Activated T-cell treated with anti-CD3 and anti-CD28 coated beads, Interleukin-2, amount 50 U/mL, for 4 hours (primary cell): ENCODE results near the gene KCNJ3. TPM values are rescaled to one million over a fixed set of nuclear protein-coding genes. Genes with fewer than 3 reads are reported as not detected.

Source experiments
- ATAC-seq, 2 donors: fragments of 200-7000 bp; cut with Tn5 transposase; one replicate each; pipeline ENCODE4 v1.10.0; 2021
- DNase-seq: peaks from one replicate; pipeline ENCODE4 v3.0.0-alpha.2; 2020
- H3K27me3 Mint-ChIP-seq: one replicate; pipeline ENCODE4 v1.8.0; 2021; ENCODE audit warnings: low read depth, mixed read lengths
- H3K36me3 Mint-ChIP-seq: one replicate; pipeline ENCODE4 v1.8.0; 2022; ENCODE audit warnings: mixed read lengths; ENCODE audit not compliant: insufficient read depth
- H3K4me1 Mint-ChIP-seq: one replicate; pipeline ENCODE4 v1.8.0; 2021; ENCODE audit warnings: low read depth, mixed read lengths
- H3K4me3 Mint-ChIP-seq: one replicate; pipeline ENCODE4 v1.8.0; 2021; ENCODE audit warnings: mild to moderate bottlenecking, moderate library complexity, mixed read lengths
- H3K9me3 Mint-ChIP-seq: one replicate; pipeline ENCODE4 v1.8.0; 2021; ENCODE audit warnings: mixed read lengths
- total RNA-seq, 3 donors: library from RNA; stranded (reverse); gene quantifications; one replicate each; pipeline ENCODE4 v1.2.1, GENCODE V29; 2021

The KCNJ3 gene, protein sequence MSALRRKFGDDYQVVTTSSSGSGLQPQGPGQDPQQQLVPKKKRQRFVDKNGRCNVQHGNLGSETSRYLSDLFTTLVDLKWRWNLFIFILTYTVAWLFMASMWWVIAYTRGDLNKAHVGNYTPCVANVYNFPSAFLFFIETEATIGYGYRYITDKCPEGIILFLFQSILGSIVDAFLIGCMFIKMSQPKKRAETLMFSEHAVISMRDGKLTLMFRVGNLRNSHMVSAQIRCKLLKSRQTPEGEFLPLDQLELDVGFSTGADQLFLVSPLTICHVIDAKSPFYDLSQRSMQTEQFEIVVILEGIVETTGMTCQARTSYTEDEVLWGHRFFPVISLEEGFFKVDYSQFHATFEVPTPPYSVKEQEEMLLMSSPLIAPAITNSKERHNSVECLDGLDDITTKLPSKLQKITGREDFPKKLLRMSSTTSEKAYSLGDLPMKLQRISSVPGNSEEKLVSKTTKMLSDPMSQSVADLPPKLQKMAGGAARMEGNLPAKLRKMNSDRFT
- total RNA-seq: not detected

DNA sequence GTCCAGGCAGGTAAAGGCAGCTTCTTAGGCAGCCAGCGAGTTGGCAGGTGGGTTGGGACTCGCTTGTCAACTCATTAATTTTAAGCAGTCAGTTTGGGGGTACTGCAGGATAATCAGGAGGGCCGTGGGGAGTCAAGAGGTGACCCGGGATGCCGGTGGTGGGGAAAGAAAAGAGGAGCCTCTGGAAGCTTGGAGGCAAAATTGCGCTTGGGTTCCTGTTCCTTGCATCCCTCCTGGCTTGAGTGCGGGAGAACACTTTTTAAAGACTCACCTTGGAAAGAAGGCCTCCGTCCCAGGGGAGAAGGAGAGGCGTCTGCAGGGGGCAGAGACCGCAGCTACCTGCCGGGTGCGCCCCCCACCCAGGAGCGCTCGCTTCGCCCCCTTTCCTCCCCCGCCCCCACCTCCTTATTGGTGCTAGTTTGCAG is at the start of gene KCNJ3:
TSS of gene KCNJ3 (plus strand) at position 400 of the 425 bp plus-strand sequence. CDS start 81 bp downstream, outside the sequence.
- no peak for DNase-seq
- no peaks in the 10 kb centered on the region for H3K9me3 Mint-ChIP-seq
- no peak within 1 kb of the TSS for H3K4me3 Mint-ChIP-seq
- ATAC-seq: no peak
- H3K4me1 Mint-ChIP-seq: peaks cover 3% of the 10 kb centered on the region
- peaks cover 33% of the 10 kb centered on the region for H3K27me3 Mint-ChIP-seq
- no peaks in the 10 kb centered on the region for H3K36me3 Mint-ChIP-seq

DNA sequence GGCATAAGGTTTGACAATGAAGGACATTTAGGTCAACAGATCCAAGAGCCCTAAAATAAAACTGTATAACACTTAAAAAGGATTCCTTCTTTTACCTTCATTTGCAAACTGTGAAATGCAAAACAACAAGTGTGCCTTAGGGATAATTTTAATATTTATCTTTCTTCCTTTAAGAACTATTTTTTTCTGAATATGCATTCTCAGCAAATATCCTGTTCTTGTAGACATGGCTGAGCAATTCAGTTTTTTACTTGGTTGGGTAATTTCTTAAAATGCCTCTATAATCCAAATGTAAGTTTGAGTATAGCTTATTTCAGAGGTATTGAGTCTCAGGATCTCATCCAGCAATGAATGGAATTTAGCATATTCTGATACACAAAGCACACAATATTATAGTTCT is 43.0 kb upstream of the KCNJ3 start:
- Mint-ChIP-seq H3K4me1 (no peaks in the 10 kb centered on the region), H3K36me3 (no peaks in the 10 kb centered on the region), H3K4me3 (no peak overlapping the region), H3K27me3 (no peaks in the 10 kb centered on the region), H3K9me3 (no peaks in the 10 kb centered on the region)
- ATAC-seq: no peak
- DNase-seq: no peak

DNA sequence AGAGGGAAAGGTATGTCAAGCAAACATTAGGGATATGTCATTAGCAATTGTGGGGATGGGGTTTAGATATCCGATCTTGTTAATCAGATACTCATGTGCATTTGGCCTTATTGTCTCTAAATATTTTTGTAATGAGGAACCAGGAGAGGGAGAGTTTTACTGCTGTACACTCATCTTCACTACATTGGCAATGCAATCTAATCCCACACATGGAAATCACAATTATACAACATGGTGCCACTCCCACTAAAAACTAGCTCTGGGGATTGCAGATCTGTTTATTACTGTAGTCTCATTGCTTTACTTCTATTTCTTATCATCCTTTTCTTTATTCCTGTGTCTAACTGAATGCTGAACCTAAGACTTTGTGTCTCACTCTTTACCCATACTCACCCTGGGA is 39.6 kb upstream of the KCNJ3 start:
- H3K4me1 Mint-ChIP-seq: no peaks in the 10 kb centered on the region
- ATAC-seq (no peak), DNase-seq (no peak)
- H3K9me3 Mint-ChIP-seq: peaks cover 4% of the 10 kb centered on the region
- H3K4me3 Mint-ChIP-seq: no peak overlapping the region
- no peaks in the 10 kb centered on the region for H3K36me3 Mint-ChIP-seq
- H3K27me3 Mint-ChIP-seq: no peaks in the 10 kb centered on the region

DNA sequence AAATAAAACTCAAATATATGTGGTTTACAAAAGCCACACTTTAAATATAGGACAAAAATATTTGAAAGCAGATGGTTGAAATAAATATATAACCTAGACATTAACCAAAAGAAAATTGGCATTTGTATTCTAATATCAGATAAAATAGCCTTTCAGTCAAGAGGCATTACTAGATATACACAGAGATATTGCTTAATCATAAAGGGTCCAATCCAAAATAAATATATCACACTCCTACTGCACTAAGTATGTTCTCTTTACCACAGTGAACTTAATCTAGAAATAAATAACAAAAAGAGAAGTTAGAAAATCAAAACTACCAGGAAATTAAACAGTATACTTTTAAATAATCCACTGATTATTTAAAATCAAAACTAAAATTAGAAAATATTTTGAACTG is 34.2 kb upstream of the KCNJ3 start:
- Mint-ChIP-seq H3K4me1 (no peaks in the 10 kb centered on the region), H3K36me3 (no peaks in the 10 kb centered on the region), H3K4me3 (no peak overlapping the region), H3K9me3 (peaks cover 4% of the 10 kb centered on the region), H3K27me3 (no peaks in the 10 kb centered on the region)
- DNase-seq (no peak), ATAC-seq (no peak)

DNA sequence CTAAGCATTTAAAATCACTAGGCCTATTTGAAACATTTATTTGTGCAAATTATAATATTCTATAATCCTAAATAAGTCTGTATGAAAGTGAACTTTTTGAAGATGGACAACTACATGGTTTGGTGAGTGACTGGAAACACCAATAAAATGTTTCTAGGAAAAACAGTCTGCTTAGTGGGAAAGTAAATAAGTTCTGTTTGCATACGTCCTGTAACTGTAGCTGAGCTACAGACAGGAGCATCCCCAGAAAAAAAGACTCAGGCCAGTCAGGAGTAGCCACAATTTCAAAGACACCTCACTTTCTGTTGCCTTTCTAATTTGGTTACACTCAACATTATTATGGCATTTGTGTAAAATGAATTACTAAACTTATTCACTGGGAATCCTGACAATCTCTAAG is 28.4 kb upstream of the KCNJ3 start:
- ATAC-seq (no peak), DNase-seq (no peak)
- H3K4me1 Mint-ChIP-seq: no peaks in the 10 kb centered on the region
- no peaks in the 10 kb centered on the region for H3K36me3 Mint-ChIP-seq
- H3K4me3 Mint-ChIP-seq: no peak overlapping the region
- H3K27me3 Mint-ChIP-seq: no peaks in the 10 kb centered on the region
- H3K9me3 Mint-ChIP-seq: no peaks in the 10 kb centered on the region

DNA sequence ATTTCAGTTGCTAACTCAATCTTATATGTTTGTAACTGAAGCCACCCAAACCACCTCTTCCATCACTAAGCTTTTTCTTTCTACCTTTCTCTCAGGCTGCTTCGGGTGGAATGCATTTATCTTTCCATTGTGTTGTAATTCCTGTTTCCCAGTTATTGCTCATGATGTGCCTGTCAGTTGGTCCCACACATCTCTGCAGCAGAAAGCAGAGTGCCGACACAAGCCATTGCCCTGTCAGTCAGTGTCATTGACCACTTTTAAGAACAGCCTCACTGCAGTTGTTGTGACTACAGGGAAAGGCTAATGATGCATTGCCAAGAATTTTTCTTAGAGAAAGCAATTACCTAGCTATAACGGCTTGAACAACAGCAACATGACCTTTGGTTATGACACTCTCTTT is 24.8 kb upstream of the KCNJ3 start:
- Mint-ChIP-seq H3K27me3 (no peaks in the 10 kb centered on the region), H3K9me3 (no peaks in the 10 kb centered on the region), H3K4me1 (no peaks in the 10 kb centered on the region), H3K4me3 (no peak overlapping the region), H3K36me3 (no peaks in the 10 kb centered on the region)
- DNase-seq (no peak), ATAC-seq (no peak)

DNA sequence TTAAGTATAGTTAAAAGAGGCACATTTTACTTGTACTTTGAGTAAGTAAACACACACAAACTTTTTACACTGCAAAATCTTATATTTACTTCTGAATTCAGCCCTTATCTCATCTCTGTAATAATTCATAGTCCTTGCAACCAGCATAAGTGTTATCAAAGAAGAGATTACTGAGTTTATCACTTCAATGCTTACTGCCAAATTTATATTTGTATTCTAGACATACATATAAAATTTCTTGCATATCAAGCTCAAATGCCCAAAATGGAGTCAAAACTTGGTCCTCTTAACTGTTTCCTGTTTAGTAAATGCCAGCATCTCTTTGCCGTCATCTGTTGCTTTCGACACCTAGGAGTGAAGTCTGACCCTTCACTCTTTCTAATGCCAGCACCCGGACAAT is 21.1 kb upstream of the KCNJ3 start:
- no peaks in the 10 kb centered on the region for H3K36me3 Mint-ChIP-seq
- DNase-seq: no peak
- H3K27me3 Mint-ChIP-seq: no peaks in the 10 kb centered on the region
- H3K4me3 Mint-ChIP-seq: no peak overlapping the region
- no peak for ATAC-seq
- peaks cover 3% of the 10 kb centered on the region for H3K9me3 Mint-ChIP-seq
- no peaks in the 10 kb centered on the region for H3K4me1 Mint-ChIP-seq

DNA sequence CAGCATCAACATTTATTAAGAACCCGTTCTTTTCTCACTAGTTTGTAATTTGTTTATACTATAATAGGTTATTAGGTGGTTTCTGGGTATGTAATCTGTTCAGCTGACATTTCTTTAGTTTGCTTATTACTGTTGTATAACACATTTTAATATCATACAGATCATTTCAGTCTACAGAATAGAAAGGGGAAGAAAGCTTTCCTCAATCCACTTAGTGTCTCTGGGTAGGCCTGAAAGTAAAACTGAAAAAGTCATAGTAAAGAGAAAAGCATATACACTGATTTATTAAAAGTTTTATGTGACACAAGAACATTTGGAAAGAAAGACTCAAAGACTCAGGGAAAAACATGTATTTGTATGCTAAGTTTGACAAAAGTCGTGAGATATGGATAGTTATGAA is 16.8 kb upstream of the KCNJ3 start:
- ATAC-seq: no peak

DNA sequence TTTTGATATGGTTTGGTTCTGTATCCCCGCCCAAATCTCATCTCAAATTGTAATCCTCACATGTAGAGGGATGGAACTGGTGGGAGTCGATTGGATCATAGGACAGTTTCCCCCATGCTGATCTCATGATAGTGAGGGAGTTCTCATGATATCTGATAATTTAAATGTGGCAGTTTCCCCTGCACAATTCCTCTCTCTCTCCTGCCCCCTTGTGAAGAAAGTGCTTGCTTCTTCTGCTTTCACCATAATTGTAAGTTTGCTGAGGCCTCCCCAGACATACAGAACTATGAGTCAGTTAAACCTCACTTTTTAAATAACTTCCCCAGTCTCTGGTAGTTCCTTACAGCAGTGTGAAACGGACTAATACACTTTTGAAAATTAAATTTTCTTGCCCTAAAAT is 12.3 kb upstream of the KCNJ3 start:
- H3K9me3 Mint-ChIP-seq: peaks cover 3% of the 10 kb centered on the region
- DNase-seq (no peak), ATAC-seq (no peak)
- no peaks in the 10 kb centered on the region for H3K27me3 Mint-ChIP-seq
- H3K36me3 Mint-ChIP-seq: no peaks in the 10 kb centered on the region
- no peak overlapping the region for H3K4me3 Mint-ChIP-seq
- H3K4me1 Mint-ChIP-seq: no peaks in the 10 kb centered on the region

More for the DNA sequence above, 16.8 kb upstream of the KCNJ3 start:
- no peak for DNase-seq
- H3K36me3 Mint-ChIP-seq: no peaks in the 10 kb centered on the region
- no peaks in the 10 kb centered on the region for H3K27me3 Mint-ChIP-seq
- H3K9me3 Mint-ChIP-seq: peaks cover 3% of the 10 kb centered on the region
- H3K4me3 Mint-ChIP-seq: no peak overlapping the region
- H3K4me1 Mint-ChIP-seq: no peaks in the 10 kb centered on the region

DNA sequence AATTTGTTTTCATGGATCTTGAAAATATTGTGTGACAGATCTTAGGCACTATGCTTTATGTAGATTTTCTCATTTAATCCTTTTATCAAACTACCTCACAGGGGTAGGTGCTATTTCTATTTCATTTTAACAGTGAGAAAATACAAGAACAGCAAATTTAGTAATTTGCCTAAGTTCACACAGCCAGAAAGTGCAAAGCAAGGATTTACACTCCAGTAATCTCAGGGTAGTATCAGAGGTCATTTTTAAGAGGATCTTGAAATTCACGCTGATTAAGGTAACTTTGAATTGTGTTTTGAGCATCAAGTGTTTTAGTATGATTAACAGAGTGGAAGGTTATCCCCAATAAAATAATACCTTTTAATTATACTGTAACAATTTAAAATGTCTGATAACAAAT is 10.1 kb upstream of the KCNJ3 start:
- Mint-ChIP-seq H3K9me3 (no peaks in the 10 kb centered on the region), H3K27me3 (no peaks in the 10 kb centered on the region), H3K4me3 (no peak overlapping the region), H3K36me3 (no peaks in the 10 kb centered on the region), H3K4me1 (no peaks in the 10 kb centered on the region)
- no peak for DNase-seq
- ATAC-seq: no peak

DNA sequence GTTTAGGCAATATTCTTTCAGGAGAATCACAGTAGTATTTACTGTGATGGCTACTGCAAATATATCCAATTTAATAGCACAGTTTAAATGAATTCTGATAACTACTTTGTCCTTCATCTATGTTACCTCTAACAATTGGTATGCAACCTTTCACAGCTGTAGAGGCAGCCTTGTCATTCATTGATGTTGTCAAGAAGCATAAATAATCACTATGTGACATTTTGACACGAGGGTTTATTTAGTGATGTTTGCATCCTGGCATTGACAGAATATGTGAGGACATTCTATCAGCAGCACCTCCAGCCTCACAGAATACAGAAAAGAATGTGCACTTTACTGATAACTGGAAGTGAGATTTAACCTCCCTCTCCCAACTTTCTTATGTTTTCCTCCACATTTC is 9.3 kb upstream of the KCNJ3 start:
- Mint-ChIP-seq H3K4me3 (no peak overlapping the region), H3K36me3 (no peaks in the 10 kb centered on the region), H3K9me3 (no peaks in the 10 kb centered on the region), H3K4me1 (no peaks in the 10 kb centered on the region), H3K27me3 (no peaks in the 10 kb centered on the region)
- ATAC-seq: no peak
- no peak for DNase-seq

DNA sequence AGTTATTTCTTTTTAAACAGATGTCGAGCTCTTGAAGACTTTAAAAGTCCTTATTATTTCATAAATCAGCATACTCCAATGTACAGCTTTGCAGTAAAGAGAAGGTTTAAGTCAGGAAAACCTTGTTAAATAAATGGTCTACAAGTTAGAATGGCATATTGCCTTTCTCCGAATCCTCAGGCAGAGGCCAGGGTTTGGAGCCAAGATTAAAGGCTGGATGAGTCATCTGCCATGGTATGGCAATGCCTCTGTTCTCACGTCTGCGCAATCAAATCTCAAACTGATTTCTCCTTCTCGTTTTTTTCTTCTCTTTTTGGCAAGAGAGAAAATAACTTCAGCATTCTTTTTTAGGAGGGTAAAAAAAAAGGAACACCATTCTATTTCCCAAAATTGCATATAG is 5.6 kb upstream of the KCNJ3 start:
- H3K4me3 Mint-ChIP-seq: no peak overlapping the region
- no peaks in the 10 kb centered on the region for H3K9me3 Mint-ChIP-seq
- no peaks in the 10 kb centered on the region for H3K36me3 Mint-ChIP-seq
- no peaks in the 10 kb centered on the region for H3K4me1 Mint-ChIP-seq
- ATAC-seq (no peak), DNase-seq (no peak)
- peaks cover 18% of the 10 kb centered on the region for H3K27me3 Mint-ChIP-seq

DNA sequence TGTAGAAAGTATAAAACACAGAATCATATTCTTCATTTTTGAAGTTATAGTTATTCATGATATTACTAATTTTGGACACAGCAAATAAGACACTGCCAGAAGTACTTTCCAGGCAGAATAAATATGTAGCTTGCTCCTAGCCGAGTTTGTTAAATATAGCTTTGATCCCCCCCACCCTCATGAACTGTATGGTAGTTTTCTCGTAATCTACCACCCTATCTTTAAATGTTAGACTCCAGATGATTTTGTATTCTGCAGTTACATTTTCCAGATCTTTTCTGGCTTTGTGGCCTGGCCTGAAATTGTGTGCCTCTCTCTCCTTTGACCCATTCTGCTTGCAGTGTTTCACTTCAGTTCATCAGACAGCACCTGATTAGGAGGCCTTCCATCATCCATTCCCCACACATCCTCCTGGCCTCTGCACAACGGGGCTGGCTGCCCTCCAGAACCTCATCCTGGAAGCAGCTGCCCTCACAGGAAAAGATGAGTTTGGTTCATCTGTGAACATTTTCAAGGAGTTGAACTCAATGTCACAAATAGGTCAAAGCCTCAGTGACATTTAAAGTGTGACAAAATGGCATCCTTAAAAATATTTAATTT is 4.7 kb upstream of the KCNJ3 start:
- ATAC-seq (no peak), DNase-seq (no peak)
- H3K36me3 Mint-ChIP-seq: no peaks in the 10 kb centered on the region
- H3K4me1 Mint-ChIP-seq: no peaks in the 10 kb centered on the region
- no peaks in the 10 kb centered on the region for H3K9me3 Mint-ChIP-seq
- H3K27me3 Mint-ChIP-seq: peaks cover 25% of the 10 kb centered on the region
- no peak overlapping the region for H3K4me3 Mint-ChIP-seq

DNA sequence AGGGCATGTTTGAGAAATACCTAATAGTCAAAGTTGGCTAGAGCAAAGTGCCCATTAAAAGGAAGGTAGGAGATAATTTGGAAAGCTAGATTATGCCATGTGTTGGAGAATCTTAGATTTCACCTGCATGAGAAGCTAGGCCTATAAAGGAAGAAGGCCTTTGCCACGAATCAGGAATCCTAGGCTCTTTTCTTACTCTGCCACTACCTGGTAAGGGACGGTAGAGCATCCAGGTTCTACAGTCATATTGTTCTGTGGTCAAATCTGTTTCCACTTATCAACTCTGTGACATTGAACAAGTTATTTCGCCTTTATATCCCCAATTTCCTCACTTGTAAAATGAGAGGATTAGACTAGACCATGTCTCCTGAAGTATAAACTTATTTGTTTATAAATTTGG is 3.6 kb upstream of the KCNJ3 start:
- DNase-seq: no peak

DNA sequence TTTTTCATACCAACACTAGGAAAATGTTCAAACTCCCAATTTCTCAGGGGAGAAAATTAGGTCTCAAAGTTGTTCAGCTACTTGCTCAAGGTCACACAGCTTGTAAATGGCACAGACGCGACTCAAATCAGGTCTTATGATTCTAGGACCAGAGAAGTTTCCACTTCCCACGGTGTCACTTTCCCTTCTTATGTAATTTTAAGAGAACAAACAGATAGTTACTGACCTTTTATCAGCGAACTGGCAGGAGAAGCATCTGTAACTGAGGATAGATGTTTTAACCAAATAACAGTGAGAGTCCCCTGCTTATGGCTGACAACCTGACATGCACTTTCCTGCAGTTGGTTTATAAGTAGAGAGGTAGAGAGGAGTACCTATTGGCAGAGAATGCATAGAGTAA is 2.1 kb upstream of the KCNJ3 start:
- ATAC-seq: no peak
- Mint-ChIP-seq H3K4me1 (peaks cover 3% of the 10 kb centered on the region), H3K36me3 (no peaks in the 10 kb centered on the region), H3K4me3 (no peak overlapping the region), H3K9me3 (no peaks in the 10 kb centered on the region), H3K27me3 (peaks cover 33% of the 10 kb centered on the region)
- DNase-seq: no peak

More for the DNA sequence above, 3.6 kb upstream of the KCNJ3 start:
- no peak for ATAC-seq
- H3K4me3 Mint-ChIP-seq: no peak overlapping the region
- no peaks in the 10 kb centered on the region for H3K9me3 Mint-ChIP-seq
- peaks cover 33% of the 10 kb centered on the region for H3K27me3 Mint-ChIP-seq
- H3K36me3 Mint-ChIP-seq: no peaks in the 10 kb centered on the region
- peaks cover 3% of the 10 kb centered on the region for H3K4me1 Mint-ChIP-seq
